IPS-15b (cell line): Measurements from ENCODE around the gene SNN.

Experiments
- H3K27me3 ChIP-seq: one replicate; pipeline ENCODE4 v1.6.1; 2013; ENCODE audit warnings: low read length; ENCODE audit not compliant: control insufficient read depth, insufficient read depth
- H3K36me3 ChIP-seq: one replicate; pipeline ENCODE4 v1.6.1; 2013; ENCODE audit warnings: low read length; ENCODE audit not compliant: control insufficient read depth, insufficient read depth
- H3K4me1 ChIP-seq: one replicate; pipeline ENCODE4 v1.6.1; 2013; ENCODE audit warnings: mild to moderate bottlenecking, low read length; ENCODE audit not compliant: control insufficient read depth, insufficient read depth
- H3K4me3 ChIP-seq: one replicate; pipeline ENCODE4 v1.5.1; 2013; ENCODE audit warnings: low read depth, low read length
- H3K9ac ChIP-seq: one replicate; pipeline ENCODE4 v1.6.1; 2013; ENCODE audit warnings: low read depth, mild to moderate bottlenecking, low read length
- H3K9me3 ChIP-seq: one replicate; pipeline ENCODE4 v1.6.1; 2013; ENCODE audit warnings: mild to moderate bottlenecking, low read length; ENCODE audit not compliant: control insufficient read depth, insufficient read depth

The SNN gene

GRCh38 chr16:11637320-11637719 lies 30.9 kb upstream of the SNN start:
- Histone ChIP-seq H3K36me3 (no peaks in the 10 kb centered on the region), H3K9ac (no peak overlapping the region), H3K4me3 (no peak overlapping the region), H3K4me1 (peaks cover 16% of the 10 kb centered on the region), H3K9me3 (no peaks in the 10 kb centered on the region), H3K27me3 (no peaks in the 10 kb centered on the region)

GRCh38 chr16:11638140-11638539 lies 30.1 kb upstream of the SNN start:
- Histone ChIP-seq H3K4me1 (peaks cover 16% of the 10 kb centered on the region), H3K4me3 (no peak overlapping the region), H3K27me3 (no peaks in the 10 kb centered on the region)

GRCh38 chr16:11639008-11639562 lies 29.2 kb upstream of the SNN start:
- Histone ChIP-seq H3K9ac (no peak overlapping the region), H3K4me3 (no peak overlapping the region)

More at GRCh38 chr16:11638140-11638539, 30.1 kb upstream of the SNN start:
- Histone ChIP-seq H3K9me3 (no peaks in the 10 kb centered on the region), H3K36me3 (no peaks in the 10 kb centered on the region), H3K9ac (no peak overlapping the region)

GRCh38 chr16:11639925-11640899 lies 28.0 kb upstream of the SNN start:
- no peak overlapping the region for H3K9ac ChIP-seq
- H3K4me3 ChIP-seq, result no peak overlapping the region
- no peaks in the 10 kb centered on the region for H3K27me3 ChIP-seq
- H3K9me3 ChIP-seq, result no peaks in the 10 kb centered on the region
- H3K4me1 ChIP-seq, result peaks cover 14% of the 10 kb centered on the region
- no peaks in the 10 kb centered on the region for H3K36me3 ChIP-seq

More at GRCh38 chr16:11639008-11639562, 29.2 kb upstream of the SNN start:
- no peaks in the 10 kb centered on the region for H3K36me3 ChIP-seq
- peaks cover 16% of the 10 kb centered on the region for H3K4me1 ChIP-seq
- no peaks in the 10 kb centered on the region for H3K27me3 ChIP-seq
- H3K9me3 ChIP-seq, result no peaks in the 10 kb centered on the region

- Histone ChIP-seq H3K36me3 (no peaks in the 10 kb centered on the region), H3K27me3 (no peaks in the 10 kb centered on the region), H3K4me3 (no peak overlapping the region), H3K9ac (no peak overlapping the region), H3K4me1 (peaks cover 6% of the 10 kb centered on the region), H3K9me3 (no peaks in the 10 kb centered on the region)
These were observed 27.1 kb upstream of the SNN start for GRCh38 chr16:11640987-11641817.

- H3K4me3 ChIP-seq, result no peak overlapping the region
- H3K27me3 ChIP-seq, result no peaks in the 10 kb centered on the region
- H3K9me3 ChIP-seq, result no peaks in the 10 kb centered on the region
- H3K36me3 ChIP-seq, result no peaks in the 10 kb centered on the region
- H3K9ac ChIP-seq, result no peak overlapping the region
- H3K4me1 ChIP-seq, result peaks cover 3% of the 10 kb centered on the region
These were observed 25.5 kb upstream of the SNN start for GRCh38 chr16:11642765-11643116.

- H3K9me3 ChIP-seq, result no peaks in the 10 kb centered on the region
- H3K9ac ChIP-seq, result no peak overlapping the region
- H3K36me3 ChIP-seq, result no peaks in the 10 kb centered on the region
- H3K4me1 ChIP-seq, result no peaks in the 10 kb centered on the region
- H3K4me3 ChIP-seq, result no peak overlapping the region
- no peaks in the 10 kb centered on the region for H3K27me3 ChIP-seq
These were observed 19.0 kb upstream of the SNN start for GRCh38 chr16:11649276-11649675.

- Histone ChIP-seq H3K36me3 (no peaks in the 10 kb centered on the region), H3K4me1 (no peaks in the 10 kb centered on the region), H3K4me3 (no peak overlapping the region), H3K9me3 (no peaks in the 10 kb centered on the region), H3K27me3 (no peaks in the 10 kb centered on the region), H3K9ac (no peak overlapping the region)
These were observed 17.3 kb upstream of the SNN start for GRCh38 chr16:11650641-11651591.

- H3K4me1 ChIP-seq, result no peaks in the 10 kb centered on the region
- no peaks in the 10 kb centered on the region for H3K27me3 ChIP-seq
- no peak overlapping the region for H3K9ac ChIP-seq
- H3K9me3 ChIP-seq, result no peaks in the 10 kb centered on the region
- no peaks in the 10 kb centered on the region for H3K36me3 ChIP-seq
- H3K4me3 ChIP-seq, result no peak overlapping the region
These were observed 16.5 kb upstream of the SNN start for GRCh38 chr16:11651796-11652195.

- no peaks in the 10 kb centered on the region for H3K9me3 ChIP-seq
- H3K4me3 ChIP-seq, result no peak overlapping the region
- H3K9ac ChIP-seq, result no peak overlapping the region
- H3K4me1 ChIP-seq, result no peaks in the 10 kb centered on the region
- H3K27me3 ChIP-seq, result no peaks in the 10 kb centered on the region
- no peaks in the 10 kb centered on the region for H3K36me3 ChIP-seq
These were observed 12.6 kb upstream of the SNN start for GRCh38 chr16:11655655-11656054.

GRCh38 chr16:11657556-11657955 lies 10.7 kb upstream of the SNN start:
- Histone ChIP-seq H3K27me3 (no peaks in the 10 kb centered on the region), H3K9me3 (no peaks in the 10 kb centered on the region), H3K9ac (no peak overlapping the region), H3K4me1 (no peaks in the 10 kb centered on the region), H3K4me3 (no peak overlapping the region), H3K36me3 (no peaks in the 10 kb centered on the region)
